Left ventricle myocardium inferior (tissue), 1 donor: ENCODE measurements around the gene RNF144A. TPM values are rescaled to one million over a fixed set of nuclear protein-coding genes. Genes with fewer than 3 reads are reported as not detected.
A peak's percentile ranks its signal among the peaks of the same experiment; 100 is the strongest.

Source experiments
- DNase-seq: peaks from one replicate; pipeline ENCODE4 v3.0.0-alpha.2; 2020
- H3K27ac ChIP-seq: fragments of 200-600 bp; replicated peaks from 2 replicates; pipeline ENCODE4 v1.8.0; 2021
- H3K27me3 ChIP-seq: fragments of 200-600 bp; 2 replicates; pipeline ENCODE4 v1.8.0; 2021; ENCODE audit warnings: low read depth
- H3K36me3 ChIP-seq: fragments of 200-600 bp; 2 replicates; pipeline ENCODE4 v1.8.0; 2021
- H3K4me1 ChIP-seq: fragments of 200-600 bp; 2 replicates; pipeline ENCODE4 v1.8.0; 2021
- H3K4me3 ChIP-seq: fragments of 200-600 bp; 2 replicates; pipeline ENCODE4 v1.8.0; 2021; ENCODE audit warnings: mild to moderate bottlenecking, moderate library complexity
- H3K9me3 ChIP-seq: fragments of 200-600 bp; replicated peaks from 2 replicates; pipeline ENCODE4 v1.8.0; 2021
- CTCF ChIP-seq: fragments of 200-600 bp; IDR thresholded peaks from 2 replicates; pipeline ENCODE4 v1.8.0; 2021; ENCODE audit warnings: antibody characterized with exemption, mild to moderate bottlenecking, borderline replicate concordance
- intact Hi-C: fragments of 100-400 bp; cut with micrococcal nuclease; formaldehyde crosslinking; loops from one replicate; pipeline ENCODE4 v1.11.0; 2022
- total RNA-seq: library from RNA; stranded (reverse); fragmentation: NEBNext Ultra II Directional; extraction: Animal tissue kit (Norgen Biotek cat#: 25700); gene quantifications from one replicate; pipeline ENCODE4 v1.2.1, GENCODE V29; 2021
- donor health status: DM: no; HTN: yes; CAD: no; lungs with severe emphysema.

Gene RNF144A
- total RNA-seq, 1 donor from 2014 or later, result 17.9 TPM

- no peaks in the 10 kb centered on the region for H3K27me3 ChIP-seq
- intact Hi-C loops, result no loop called here
- TF ChIP-seq CTCF, result no peak
- no peak overlapping the region for H3K4me3 ChIP-seq
- DNase-seq, result no peak
- H3K4me1 ChIP-seq, result peaks cover 65% of the 10 kb centered on the region
- no peaks in the 10 kb centered on the region for H3K9me3 ChIP-seq
- H3K27ac ChIP-seq, result no peak overlapping the region
- H3K36me3 ChIP-seq, result peaks cover 6% of the 10 kb centered on the region
Observed at GRCh38 chr2:6990871-6991270, 73.7 kb downstream of the RNF144A start.

DNA sequence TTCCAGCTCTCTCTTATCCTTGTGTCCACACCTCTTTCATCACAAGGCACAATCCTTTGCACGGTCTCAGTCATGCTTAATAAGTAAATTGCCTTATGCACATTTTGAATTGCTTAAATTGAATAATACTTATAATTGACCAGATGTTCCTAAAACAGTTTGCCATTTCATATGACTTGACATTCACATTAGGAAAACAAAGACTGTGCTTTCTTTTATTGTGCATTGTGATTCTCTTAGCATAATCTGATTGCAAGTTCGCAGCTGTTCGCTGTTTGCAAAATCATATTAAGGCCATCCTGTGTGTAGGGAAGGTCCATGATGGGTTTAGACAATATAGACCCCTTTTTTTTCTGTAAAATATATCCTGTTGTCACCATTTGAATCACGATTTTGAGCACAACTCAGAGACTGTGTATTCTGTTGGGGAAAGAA, 75.6 kb downstream of the RNF144A start:
- TF ChIP-seq CTCF, result no peak
- DNase-seq, result no peak
- Histone ChIP-seq H3K4me3 (no peak overlapping the region), H3K27ac (peak overlapping the region; percentile 80), H3K27me3 (no peaks in the 10 kb centered on the region), H3K36me3 (peaks cover 13% of the 10 kb centered on the region), H3K9me3 (no peaks in the 10 kb centered on the region), H3K4me1 (peaks cover 48% of the 10 kb centered on the region)
- intact Hi-C loops, result no loop called here

- no peak overlapping the region for H3K4me3 ChIP-seq
- H3K9me3 ChIP-seq, result no peaks in the 10 kb centered on the region
- peak overlapping the region; percentile 80 for H3K27ac ChIP-seq
- peak; percentile 74 for DNase-seq
- no peaks in the 10 kb centered on the region for H3K27me3 ChIP-seq
- TF ChIP-seq CTCF, result no peak
- intact Hi-C loops, result no loop called here
- H3K36me3 ChIP-seq, result peaks cover 13% of the 10 kb centered on the region
- H3K4me1 ChIP-seq, result peaks cover 50% of the 10 kb centered on the region
Observed at GRCh38 chr2:6993229-6993640, 76.0 kb downstream of the RNF144A start.

DNA sequence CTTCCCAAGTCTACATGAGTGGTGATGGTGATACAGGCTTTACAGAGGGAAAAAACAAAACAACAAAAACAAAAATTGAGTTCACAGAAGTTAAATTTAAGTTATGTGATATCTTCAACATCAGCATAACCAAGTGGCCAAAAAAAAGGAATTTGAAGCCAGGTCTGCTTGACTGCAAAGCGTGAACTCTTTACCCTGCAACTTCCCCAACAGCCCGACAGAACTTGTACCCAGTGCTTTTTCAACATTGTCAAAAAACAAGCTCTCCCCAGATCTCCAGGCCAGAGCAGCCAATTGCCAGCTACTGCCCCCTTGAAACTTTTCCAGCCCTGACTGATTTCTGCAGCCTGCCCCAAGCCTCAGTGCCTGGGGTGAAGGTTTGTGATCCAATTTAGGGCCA, 76.7 kb downstream of the RNF144A start:
- peaks cover 57% of the 10 kb centered on the region for H3K4me1 ChIP-seq
- no peaks in the 10 kb centered on the region for H3K9me3 ChIP-seq
- DNase-seq, result no peak
- no peaks in the 10 kb centered on the region for H3K27me3 ChIP-seq
- no peak overlapping the region for H3K4me3 ChIP-seq
- TF ChIP-seq CTCF, result no peak
- intact Hi-C loops, result no loop called here
- peaks cover 13% of the 10 kb centered on the region for H3K36me3 ChIP-seq
- H3K27ac ChIP-seq, result peak overlapping the region; percentile 80

- DNase-seq, result no peak
- no peaks in the 10 kb centered on the region for H3K9me3 ChIP-seq
- no peak for TF ChIP-seq CTCF
- peaks cover 64% of the 10 kb centered on the region for H3K4me1 ChIP-seq
- peak overlapping the region; percentile 80 for H3K27ac ChIP-seq
- no peak overlapping the region for H3K4me3 ChIP-seq
- intact Hi-C loops, result no loop called here
- H3K27me3 ChIP-seq, result no peaks in the 10 kb centered on the region
- H3K36me3 ChIP-seq, result peaks cover 13% of the 10 kb centered on the region
Observed at GRCh38 chr2:6994536-6995128, 77.4 kb downstream of the RNF144A start.
